HG03460 (cell line): ENCODE measurements around the gene TMA16.

Source experiments
- ATAC-seq: cut with Tn5 transposase; IDR thresholded peaks from one replicate; pipeline ENCODE4 v1.9.1; 2021; ENCODE audit not compliant: unreplicated experiment

TMA16 gene

GRCh38 chr4:163558539-163559044, 64.1 kb downstream of the TMA16 start:
- ATAC-seq: peak; percentile 54

- ATAC-seq: no peak
Observed at GRCh38 chr4:163562496-163562895, 68.0 kb downstream of the TMA16 start.

GRCh38 chr4:163563592-163563991, 69.1 kb downstream of the TMA16 start:
- no peak for ATAC-seq

- ATAC-seq: no peak
Observed at GRCh38 chr4:163564221-163564720, 69.8 kb downstream of the TMA16 start.

- ATAC-seq: no peak
Observed at GRCh38 chr4:163565226-163566135, 71.0 kb downstream of the TMA16 start.

GRCh38 chr4:163566257-163566796, 71.8 kb downstream of the TMA16 start:
- ATAC-seq: no peak

- peak; percentile 78 for ATAC-seq
Observed at GRCh38 chr4:163568843-163569242, 74.4 kb downstream of the TMA16 start.
